ENCODE measurements around the gene PHKG1.
"Not testable (repeated sequence)": the region's sequence is repeated elsewhere in the genome, so short reads cannot be mapped to it uniquely, and the experiment has no call there.

The PHKG1 gene

DNA sequence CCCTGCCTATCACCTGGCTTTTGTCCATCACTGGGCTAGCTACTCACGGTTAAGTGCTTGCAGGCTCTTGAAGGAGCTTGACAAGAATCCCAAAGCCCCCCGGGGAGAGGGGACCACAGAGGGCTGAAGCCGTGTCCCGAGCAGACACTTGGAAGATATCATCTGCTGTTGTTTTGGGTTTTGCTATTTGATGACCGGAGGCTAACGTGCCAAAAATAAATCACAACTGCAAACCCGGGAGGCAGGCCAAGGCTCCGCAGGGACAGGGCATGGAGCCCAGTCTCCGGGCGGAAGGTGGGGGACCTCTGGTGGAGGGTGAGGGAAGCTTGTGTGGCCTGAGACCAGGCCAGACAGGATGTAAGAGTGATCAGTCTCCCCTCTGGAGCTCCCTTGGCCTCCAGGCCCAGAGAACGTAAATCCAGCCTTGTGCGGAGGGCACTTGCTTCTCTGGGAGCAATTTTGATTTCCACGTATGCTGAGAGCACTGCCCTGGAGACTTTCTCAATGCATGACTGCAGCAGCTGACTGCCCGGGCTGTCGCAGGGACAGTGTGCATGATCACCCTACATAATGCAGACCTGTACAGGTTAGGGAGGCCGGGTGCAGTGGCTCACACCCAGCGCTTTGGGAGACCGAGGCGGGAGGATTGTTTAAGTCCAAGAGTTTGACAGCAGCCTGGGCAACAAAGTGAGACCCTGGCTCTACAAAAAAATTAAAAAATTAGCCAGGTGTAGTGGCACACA lies at the start of gene PHKG1:
PHKG1 (minus strand) TSS at position 164 of the 743 bp plus-strand sequence. CDS start 4,011 bp downstream, outside the sequence.
- no peak for DNase-seq

DNA sequence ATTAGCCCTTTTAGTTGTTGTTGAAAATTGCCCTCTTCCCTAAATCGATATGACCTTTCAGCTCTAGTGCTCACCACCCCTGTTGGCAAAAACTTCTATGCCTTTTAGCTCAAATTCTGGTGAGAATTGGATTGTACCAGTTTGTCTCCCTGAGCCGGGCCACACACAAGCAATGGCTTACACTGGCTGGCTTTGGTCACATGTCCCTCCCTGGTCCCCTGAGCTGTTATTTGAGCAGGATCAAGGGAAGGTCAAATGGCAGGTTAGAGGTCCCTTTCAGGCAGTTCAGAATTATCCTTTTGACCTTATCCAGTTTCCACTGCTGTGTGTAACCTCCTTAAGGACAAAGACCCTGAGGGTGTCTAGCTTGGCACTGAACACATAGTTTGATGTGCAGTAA lies 38.3 kb upstream of the PHKG1 start:
- DNase-seq = not testable (repeated sequence)

- DNase-seq = no peak
Measured at GRCh38 chr7:56127241-56127975, 34.7 kb upstream of the PHKG1 start.

DNA sequence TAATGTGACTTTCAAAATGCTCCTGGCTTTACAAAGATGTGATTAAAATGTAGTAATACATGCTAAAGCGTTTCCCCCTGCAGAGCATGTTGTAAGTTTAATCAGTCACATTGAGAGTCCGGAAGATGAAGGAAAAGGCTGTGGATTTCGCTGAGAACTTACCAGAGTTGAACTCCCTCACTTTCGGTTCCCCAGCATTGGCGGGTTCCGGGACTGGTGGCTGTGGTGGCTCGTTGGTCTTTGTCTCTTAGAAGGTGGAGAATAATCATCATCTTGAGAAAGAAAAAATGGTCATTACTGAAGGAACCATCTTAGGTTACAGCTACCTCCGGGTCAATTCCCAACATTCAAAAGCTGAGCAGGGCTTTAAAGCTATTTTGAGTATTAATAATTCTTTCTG lies 33.1 kb upstream of the PHKG1 start:
- DNase-seq = no peak

DNA sequence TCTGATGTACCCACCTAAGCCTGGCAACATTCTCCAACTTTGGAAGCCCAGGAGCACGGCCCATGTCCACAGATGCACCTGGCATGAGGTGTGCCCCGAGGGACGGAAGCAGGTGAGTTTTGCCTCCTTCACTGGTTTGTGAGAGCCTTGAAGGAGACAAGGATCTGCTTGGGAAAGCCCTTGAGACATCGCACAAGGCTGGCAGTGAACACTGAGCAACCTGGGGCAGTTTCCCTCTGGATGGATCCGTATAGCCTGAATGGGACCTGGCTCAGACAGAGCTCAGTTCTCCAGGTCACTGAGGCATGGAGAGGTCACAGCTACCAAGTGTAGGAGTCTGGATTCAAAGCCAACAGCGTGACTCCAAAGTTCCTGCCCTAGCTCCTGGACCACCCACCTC lies 32.2 kb upstream of the PHKG1 start:
- DNase-seq = no peak

DNA sequence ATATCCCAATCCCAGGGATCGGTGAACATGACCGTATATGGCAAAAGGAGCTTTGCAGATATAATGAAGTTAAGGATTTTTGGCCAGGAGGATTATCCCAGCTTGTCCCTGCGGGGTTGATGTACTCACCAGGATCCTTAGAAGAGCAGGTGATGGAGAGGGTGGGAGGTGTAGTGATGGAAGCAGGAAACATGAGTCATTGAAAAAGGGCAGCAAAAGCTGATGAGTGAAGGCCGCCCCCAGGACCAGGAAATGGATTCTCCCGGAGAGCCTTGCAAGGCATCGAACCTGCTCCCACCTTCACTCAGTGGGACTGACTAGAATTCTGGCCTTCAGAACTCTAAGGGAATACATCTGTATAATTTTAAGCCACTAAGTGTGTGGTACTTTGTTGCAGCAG lies 28.7 kb upstream of the PHKG1 start:
- no peak for DNase-seq

DNA sequence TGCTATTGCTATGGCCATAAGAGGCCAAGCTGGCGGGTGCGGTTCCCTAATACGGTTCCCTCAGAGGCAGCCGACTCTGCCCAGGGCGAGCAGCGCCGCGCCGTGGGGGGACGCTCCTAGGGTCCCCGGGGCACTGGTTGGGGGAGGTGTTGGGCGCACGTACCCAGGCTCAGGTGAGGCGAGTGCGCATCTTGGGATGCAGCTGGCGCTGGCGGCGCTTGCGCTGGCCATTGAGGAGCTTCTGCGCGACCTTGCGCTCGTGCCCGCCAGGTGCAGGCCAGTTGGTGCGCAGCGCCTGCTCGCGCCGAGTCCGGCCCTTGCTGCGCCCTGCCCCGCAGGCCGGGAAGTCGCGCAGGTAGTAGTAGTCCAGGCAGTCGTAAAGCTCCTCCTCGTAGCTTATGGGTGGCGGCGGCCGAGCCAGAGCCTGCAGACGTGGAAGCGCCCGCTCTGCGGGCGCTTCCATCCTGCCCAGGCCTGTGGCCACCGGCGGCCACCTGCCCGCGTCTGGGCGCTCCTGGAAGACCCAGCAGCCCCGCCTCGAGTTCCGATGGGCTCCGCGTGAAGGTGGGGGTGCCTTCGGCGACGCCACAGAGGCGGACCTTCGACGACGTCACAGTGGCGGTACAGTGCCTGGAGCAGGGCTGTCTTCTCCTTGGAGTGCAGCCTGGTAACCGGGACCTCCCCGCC lies 23.2 kb upstream of the PHKG1 start, which contains the start of gene NUPR2:
NUPR2 (minus strand) TSS at position 566 of the 687 bp plus-strand sequence; CDS start at position 463, 103 bp downstream.
- DNase-seq = no peak

DNA sequence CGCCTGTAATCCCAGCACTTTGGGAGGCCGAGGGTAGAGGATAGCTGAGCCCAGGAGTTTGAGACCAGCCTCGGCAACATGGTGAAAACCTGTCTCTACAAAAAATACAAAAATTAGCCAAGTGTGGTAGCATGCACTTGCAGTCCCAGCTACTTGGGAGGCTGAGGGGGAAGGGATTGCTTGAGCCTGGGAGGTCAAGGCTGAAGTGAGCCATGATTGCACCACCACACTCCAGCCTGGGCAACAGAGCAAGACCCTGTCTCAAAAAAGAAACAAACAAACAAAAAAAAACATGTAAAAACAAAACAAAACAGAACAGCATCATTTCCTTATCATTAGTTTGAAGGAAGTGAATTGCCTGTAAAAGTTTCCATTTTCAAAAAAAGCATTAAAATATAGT lies 19.5 kb upstream of the PHKG1 start:
- not testable (repeated sequence) for DNase-seq

GRCh38 chr7:56110611-56111010 lies 17.9 kb upstream of the PHKG1 start:
- no peak for DNase-seq

- DNase-seq = no peak
Measured at GRCh38 chr7:56107954-56108258, 15.2 kb upstream of the PHKG1 start.

DNA sequence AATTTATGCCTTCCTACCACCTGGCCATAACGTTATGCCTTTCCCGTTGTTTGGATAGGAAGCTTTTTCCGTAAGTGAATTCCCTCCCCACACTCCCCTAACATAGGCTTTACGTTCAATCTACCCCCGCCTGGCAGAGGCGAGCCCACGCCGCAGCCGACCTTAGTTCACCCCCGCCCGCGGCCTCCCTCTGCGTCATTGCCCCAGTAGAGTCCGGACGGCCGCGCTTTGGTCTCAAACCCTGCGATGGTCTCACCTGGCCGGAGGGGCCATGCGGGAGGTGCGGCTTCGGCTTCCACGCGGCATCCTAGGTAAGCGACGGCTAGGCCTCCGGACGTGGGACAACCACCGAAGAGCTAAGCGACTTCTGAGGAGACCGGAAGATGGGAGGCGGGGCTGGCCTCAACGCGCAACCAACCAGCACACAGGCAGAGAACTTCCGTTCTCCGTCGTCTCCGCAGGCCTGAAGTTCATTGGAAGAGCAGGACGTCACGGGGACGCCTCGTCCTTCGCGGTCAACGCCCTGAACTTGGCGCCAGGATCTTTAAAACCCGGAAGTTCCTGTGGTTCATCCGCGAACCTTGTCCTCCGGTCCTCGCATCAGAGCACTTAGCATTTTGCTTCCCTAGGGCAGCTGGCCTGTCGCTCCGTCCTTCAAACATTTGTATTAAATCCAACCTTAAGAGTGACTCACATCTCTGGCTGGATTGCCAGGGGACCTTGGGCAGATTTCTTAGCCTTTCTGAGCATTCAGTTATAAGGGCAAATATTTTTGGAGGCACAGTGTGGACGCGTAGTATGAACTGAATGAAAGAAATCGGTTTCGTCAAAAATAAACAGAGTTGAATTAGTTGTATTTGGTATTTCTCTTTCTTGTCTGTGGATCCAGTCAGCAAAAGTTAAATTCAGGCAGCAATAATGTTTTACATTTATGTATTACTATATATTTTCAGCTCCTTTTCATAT lies 13.6 kb upstream of the PHKG1 start, which contains the start of gene CHCHD2:
CHCHD2 (minus strand) TSS at position 369 of the 966 bp plus-strand sequence; CDS start at position 306, 63 bp downstream.
- peak; percentile 89 for DNase-seq

- DNase-seq = peak; percentile 24
Measured at GRCh38 chr7:56105508-56105907, 12.8 kb upstream of the PHKG1 start.

- not testable (repeated sequence) for DNase-seq
Measured at GRCh38 chr7:56104138-56104537, 11.4 kb upstream of the PHKG1 start.

GRCh38 chr7:56099653-56100052 lies 6.9 kb upstream of the PHKG1 start:
- DNase-seq = no peak

GRCh38 chr7:56098187-56099008 lies 5.6 kb upstream of the PHKG1 start:
- DNase-seq = not testable (repeated sequence)

- no peak for DNase-seq
Measured at GRCh38 chr7:56097700-56098099, 4.9 kb upstream of the PHKG1 start.

DNA sequence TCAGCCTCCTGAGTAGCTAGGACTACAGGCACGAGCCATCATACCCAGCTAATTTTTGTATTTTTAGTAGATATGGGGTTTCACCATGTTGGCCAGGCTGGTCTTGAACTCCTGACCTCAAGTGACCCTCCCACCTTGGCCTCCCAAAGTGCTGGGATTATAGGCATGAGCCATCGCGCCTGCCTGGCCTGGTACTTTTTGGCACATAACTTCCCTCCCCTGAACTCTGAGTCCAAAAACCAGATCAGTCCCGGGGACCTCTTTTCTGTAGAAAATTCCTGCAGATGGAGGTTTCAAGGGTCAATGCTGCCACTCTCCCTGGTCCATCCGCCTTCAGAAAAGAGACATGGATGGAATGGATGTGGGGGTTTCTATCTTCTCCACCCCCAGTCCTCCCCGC lies 364 bp downstream of the PHKG1 start:
- not testable (repeated sequence) for DNase-seq

- no peak for DNase-seq
Measured at GRCh38 chr7:56091591-56091990, 1.2 kb downstream of the PHKG1 start.

GRCh38 chr7:56087445-56087844 lies 5.3 kb downstream of the PHKG1 start:
- DNase-seq = no peak

GRCh38 chr7:56086761-56087160 lies 6.0 kb downstream of the PHKG1 start:
- no peak for DNase-seq

DNA sequence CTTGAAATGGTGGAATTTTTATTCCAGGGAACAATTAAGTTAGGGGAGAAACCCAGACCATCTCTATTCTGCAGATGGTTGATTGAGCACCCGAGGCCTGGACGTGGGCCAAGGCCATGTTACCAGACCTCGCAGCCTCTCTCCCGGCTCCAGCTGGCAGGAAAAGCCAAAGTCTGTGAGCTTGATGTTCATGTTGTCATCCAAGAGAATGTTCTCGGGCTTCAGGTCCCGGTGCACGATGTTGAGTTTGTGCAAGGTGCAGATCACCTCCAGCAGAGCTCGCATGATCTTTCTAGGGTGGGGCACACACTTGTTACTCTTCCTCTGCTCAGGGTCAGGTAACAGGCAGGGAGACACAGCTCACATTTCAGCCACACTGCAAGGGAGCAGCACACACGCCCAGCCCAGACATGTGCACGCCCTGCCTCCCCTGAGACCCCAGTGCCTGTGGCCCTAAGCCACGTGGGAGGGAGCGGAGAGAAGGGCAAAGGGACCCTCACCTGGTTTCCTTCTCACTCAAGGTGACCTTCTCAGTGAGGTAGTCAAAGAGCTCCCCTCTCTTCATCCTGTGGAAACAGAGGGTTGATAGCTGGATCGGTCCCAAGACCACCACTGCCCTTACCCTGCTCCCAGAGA lies 9.5 kb downstream of the PHKG1 start:
- DNase-seq = no peak

Measured in activated CD8-positive, alpha-beta memory T cell treated with anti-CD3 and anti-CD28 coated beads, Interleukin-2, amount 50 U/mL, for 4 hours (primary cell).